ENCODE results near the gene METTL14.

The METTL14 gene

DNA sequence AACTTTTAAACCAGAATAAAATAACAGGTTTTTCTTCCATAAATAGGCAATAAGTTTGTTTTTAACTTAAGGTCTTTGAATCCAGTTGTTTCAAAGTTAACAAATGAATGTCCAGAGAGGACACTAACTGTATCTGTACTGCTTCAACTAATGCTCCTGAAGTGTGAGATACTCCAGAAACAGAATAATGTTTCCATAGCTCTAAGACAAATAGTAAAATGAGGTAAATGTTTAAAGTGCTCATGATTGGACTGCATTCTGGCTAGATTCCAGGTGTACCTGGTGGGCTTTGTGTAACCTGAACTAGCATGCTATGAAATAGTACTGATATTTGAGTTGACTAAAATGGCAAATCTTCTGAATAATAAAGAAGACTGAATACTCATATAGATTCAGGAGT is 51.7 kb downstream of the METTL14 start:
- no peak for DNase-seq

DNA sequence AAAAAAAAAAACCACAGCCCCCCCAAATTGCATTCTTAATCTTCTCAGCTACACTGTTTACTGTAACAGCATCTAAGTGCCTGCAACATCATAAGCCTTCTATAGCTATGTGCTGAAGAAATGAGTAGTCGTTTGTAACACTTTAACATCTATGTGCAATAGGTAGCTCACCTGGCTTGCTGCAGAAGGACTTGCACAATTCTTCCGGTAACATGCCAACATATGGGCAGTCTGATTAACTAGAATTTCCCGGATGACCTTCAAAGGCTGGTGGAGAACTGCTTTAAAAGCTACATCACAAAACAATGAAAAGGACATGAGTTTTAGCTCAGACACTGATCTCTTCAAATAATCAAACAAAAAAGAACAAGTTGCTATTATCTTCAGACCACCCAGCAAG is 52.9 kb downstream of the METTL14 start:
- DNase-seq, result no peak

DNA sequence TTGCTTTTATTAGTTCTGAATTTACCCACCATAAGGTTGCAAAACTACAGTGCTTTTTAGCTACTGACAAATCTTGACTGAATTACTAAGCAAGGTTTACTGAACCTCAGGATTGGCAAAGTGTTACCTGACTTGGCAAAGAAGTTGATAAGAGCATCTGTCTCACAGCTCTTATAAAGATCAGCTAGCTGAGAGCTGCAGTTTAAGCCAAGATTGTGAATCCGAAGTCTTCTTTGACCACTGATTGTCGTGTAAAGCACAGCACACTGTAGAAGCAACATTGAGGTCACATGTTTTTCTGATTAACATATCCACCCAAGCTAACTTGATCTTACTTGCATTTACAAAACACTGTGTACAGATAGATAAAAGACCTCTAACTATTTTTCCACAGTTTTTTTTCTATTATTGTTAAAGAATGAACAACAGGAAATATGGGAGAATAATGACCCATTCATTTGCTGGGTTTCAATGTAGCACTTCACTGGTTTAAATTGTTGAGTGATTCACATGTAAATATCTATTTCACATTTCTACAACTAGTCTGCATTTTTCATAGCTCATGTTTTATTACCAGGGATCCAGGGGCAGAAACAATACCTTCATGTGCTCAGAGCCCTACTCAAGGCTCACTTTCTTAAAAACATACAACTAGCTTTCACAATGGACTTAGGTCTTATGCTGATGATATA is 54.0 kb downstream of the METTL14 start:
- DNase-seq, result no peak

DNA sequence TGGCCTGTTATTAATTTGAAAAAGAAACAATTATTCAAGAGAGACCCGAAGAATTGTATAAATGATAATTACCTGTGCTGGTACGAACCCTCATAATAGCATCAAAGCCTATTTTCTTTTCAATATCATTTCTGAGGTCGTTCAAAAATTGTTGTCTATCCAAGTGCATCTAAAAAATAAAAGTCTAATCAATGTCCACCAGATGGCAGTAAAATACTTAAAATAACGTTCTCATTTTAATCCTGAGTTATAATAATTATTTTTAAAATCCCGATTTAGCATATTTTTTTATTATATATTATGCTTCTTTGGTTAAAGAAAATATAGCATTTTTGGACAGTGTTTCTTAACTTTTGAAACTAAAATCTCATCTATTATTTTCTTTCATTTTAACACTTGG is 55.7 kb downstream of the METTL14 start:
- DNase-seq, result no peak

DNA sequence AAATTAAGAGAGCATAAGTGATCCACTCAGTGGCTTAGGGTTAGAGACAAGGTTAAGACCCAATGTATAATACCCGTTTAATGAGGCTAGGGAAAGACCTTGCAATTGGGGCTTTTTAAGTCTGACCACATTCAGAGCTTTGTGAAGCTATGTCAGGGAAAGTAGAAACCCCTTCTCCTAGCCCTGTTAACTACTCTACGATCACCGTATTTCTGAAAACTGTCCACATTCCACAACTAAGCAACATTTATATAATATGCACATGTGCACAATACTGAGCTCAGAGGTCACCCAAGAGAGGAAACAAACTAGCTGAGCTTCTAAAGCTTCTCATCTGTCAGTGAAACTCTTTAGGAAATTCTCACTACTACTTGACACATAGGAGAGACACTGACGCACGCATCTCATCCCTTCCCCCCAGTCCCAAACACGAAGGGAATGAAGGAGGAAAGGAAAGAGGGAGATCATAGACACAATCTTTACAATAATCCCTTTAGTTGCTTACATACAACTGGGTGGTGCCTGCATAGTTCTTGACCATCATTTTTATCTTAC is 56.2 kb downstream of the METTL14 start:
- no peak for DNase-seq

DNA sequence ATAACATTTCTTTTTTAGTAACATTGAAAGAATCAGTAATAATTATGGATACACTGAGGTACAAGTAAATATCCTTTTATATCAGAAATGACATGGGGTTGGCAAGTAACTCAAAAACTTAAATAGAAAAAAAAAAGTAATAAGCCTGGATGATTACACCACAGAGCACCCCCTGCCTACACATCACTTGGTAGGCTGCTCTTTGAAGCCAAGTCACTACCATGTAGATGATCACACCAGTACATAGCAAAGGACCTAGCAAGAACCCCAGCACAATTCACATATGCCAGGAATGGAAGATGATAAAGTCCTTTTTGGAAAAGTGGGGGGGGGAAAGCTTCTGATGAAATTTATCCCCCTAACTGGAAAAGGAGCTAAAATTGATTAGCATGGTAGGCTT is 56.9 kb downstream of the METTL14 start:
- no peak for DNase-seq

DNA sequence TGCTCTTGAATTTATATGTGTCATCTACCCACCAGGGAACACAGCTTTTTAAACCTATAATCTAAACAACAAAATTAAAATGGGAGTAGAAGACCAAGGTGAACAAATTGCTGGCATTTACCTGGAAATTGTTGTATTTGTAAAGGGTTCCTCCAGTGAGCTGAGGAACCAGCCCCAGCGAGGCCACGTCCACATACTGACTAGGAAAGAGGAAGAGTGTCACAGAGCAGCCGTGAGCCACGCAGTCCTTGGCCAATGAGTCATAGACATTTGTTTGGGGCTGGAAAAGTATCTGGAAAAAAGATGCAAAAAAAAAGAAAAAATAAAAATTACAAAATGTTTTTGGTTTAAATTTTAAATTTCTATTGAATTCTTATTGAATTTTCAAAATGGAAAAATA is 58.7 kb downstream of the METTL14 start:
- DNase-seq, result no peak

DNA sequence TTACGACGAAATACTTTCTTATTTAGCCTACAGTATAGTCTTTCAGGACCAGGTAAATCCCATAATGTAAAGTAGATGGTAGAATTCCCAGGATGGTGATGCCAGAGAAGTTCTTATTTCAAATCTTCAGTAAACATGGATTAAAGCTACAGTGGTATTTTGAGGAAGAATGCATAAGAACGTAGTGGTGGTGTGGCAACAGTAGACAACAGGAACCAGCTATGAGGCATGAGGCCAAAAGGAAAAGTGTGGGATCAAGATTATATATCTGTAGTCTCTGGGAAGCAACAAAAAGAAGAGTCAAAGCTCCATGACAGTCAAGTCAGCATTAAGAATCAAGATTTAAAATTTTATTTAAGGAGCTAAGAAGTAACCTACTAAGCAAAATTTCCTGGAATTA is 60.2 kb downstream of the METTL14 start:
- no peak for DNase-seq

DNA sequence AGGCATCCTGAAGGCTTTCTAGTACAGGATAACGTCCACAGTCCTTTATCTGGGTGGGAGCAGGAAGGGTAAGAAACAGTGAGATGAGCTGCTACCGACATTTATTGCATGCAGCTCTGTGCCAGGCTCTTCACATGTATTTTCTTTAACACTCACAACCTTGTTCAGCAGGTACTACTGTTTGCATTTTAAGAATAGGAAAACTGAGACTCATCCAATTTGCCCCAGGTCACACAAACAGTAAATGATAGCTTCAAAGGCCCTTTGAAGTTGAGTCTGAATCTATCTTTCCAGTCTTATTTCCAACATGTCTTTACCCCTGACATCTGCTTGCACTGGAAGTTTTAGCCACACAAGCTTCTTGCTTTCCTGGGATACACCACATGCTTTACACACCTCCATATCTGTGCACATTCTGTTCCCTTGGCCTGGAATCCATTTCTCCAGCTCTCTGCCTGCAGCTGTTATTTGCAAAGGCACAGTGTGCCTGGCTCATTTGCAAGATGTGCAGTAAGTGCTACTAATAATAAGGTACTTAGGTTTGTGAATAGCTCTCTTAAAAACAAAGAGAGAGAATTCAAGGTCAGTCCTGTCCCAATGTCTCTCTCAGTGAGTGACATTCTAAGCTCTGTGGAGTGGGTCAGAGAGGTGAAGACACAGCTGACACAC is 61.2 kb downstream of the METTL14 start:
- no peak for DNase-seq

DNA sequence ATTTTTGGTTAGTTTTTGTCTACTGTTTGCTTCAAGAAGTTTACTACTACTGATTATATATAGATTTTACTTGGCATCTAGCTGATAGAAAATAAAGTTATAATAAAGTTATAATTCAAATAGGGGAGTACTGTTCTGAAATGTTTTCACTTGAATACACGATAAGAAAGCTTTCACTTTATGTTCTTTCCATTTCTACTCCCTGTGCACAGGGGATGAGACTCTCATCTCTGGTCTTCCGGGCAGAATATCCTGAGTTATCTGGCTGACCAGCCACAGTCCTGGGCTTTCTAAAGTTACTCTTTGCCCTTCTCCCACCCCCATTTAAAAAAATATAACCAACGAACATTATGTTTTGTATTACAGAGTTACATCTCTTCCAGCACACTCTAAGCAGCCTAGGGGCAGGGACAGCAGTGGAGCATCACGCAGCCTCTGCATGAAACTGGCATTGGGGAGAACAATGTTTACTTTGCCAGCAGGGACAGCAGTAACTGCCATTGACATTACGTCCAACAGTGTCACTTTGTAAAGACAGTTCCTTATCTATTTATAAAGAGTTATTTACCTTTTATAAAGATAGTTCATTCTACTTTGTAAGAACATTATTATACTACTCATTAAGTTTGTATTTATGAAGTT is 64.3 kb downstream of the METTL14 start:
- no peak for DNase-seq

DNA sequence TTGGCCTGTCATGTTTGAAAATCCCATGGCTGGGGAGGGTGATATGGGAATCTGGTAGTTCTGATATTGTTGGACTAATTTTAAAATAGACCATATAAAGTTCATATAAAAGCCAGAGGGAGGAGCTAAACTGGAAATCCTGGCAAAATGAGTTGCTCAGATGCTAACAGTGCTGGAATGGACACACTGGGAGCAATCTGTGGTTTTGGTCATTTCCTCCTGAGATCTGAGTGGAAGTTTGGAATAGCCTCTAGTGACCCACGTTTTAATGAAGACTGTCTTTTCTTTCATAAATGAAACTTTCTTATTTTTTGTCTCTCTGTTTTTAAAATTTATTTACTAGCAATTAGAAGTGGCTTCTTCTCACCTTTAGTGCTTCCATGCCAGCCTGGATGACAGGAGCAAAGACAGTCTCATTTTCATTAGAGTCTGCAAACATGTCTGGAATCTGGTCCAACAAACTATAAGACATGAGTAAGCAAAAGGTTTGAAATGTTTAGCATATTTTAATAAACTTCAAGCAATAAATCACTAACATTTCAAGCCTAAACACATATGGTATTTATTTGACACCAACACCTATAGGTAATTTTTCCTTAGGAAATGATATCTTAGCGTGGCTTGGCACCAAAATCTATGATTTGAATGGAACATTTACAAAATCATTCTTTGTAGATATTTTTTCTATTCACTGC is 66.6 kb downstream of the METTL14 start:
- no peak for DNase-seq

DNA sequence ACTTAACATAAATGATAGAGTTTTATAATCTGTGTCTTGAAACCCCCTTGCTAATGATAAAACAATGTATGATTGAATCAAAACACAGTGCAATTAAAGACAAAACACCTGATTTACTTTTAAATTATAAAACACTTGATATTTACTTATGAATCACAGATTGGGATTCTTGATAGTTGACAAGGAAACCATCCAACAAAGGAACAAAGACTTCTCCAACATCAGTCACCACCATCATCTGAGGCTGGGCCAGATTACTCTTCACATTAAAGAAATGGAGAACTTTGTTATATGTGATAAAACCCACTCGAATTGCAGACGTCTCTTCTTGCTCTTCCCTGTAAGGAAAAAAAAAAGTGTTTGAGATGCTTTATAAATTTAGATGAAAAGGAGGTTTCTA is 67.4 kb downstream of the METTL14 start:
- DNase-seq, result no peak

DNA sequence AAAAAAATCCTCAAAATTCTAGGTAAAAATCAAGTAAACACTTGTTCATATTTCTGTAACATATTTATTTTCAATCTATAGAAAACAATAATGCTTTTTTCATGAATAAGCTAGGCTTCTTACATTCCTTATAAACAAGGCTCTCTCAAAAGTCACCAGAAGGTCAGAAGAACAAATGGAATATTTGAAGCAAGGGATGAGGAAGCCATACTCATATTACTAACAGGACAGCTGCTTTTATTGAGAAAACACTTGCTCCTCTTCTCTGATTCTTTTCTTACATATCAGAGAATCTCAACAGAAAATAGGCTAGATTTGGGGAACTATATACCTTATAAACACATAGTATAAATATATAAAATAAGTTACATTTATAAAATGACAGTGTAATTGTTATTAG is 67.9 kb downstream of the METTL14 start:
- no peak for DNase-seq

DNA sequence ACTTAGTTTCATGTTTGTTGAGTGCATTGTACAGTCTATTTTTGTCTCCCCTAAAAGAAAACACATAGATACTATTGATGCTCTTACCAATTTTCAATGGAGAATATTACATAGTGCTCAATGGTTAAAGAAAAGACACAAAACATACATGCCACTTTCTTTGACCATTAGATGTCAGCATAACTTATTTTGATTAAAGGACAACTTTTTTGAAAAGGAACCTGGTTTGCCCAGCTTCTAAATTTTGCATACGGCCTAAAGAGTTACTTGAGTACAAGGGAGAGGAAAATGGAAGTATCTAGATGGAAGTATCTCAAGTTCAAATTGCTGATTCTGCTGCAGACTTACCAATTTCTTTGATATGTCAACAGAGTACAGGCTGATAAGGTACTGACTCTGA is 68.5 kb downstream of the METTL14 start:
- no peak for DNase-seq

DNA sequence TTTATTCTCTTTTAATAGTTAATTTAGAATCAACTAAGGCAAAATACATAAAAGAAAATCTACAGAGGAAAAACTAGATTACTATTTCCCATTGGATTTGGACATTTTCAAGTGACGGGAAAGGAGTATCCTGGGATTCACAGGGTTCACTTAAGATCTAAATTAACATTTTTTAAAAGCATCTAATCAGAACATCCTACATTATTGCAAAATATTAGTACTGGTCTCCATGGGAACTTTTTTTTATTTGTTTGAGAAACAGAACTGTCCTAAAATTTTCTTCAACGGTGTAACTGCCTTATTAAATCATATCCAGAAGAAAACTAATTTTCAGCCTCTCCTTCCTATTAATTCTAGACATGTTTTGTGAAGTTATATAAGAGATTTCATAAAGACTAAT is 69.7 kb downstream of the METTL14 start:
- DNase-seq, result no peak

DNA sequence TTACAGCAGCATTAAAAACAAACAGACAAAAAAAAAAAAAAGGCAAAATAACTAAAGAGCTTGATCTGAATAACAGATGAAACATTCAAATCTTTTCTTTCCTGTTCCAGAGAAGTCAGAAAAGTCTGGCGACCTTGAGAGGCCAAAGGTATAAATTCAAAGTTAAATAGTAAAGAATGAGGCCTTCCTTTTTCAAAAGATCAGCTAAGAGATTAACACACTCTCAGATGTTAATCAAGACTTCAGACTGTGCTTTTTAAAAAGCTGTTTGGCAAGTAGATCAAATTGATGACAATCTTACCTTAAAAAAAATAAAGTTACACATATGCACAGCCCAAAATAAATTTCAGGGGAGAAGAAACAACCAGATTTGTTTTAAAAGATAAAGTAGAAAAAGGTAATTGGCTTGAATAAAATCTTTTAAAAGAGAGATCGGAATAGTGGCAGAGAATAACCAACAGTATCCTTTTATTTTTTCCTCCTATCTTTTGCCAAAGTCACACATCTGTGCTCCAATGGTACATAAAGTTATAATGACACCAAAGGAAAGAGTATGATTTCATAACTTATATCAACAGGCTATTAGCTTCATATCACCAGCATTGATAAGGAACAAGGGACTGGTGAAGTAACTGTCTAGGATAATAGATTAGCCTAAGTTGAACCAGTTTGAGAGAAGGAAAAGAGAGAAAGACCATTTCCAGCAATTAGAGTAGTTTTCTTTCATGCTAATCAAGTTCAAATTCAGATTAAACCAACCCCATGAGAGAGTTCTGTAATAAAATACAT is 70.4 kb downstream of the METTL14 start:
- no peak for DNase-seq

DNA sequence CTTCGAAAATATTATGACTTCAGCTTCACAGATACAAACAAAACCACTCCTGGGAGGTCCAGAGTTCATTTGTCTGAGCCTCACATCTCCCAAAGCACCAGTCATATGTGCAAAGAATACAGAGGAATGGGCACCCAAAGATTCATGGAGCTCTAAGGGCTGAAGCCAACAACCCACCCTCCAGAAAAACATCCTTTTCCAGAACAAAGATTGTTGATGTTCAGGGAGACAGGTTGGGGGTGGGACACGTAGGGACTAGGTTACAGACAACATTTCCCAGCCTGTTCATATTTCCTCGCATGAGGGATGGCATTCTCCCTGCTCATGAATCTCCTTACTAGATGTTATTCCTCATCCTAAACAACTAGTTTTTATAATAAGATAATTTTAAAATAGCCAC is 71.2 kb downstream of the METTL14 start:
- no peak for DNase-seq

DNA sequence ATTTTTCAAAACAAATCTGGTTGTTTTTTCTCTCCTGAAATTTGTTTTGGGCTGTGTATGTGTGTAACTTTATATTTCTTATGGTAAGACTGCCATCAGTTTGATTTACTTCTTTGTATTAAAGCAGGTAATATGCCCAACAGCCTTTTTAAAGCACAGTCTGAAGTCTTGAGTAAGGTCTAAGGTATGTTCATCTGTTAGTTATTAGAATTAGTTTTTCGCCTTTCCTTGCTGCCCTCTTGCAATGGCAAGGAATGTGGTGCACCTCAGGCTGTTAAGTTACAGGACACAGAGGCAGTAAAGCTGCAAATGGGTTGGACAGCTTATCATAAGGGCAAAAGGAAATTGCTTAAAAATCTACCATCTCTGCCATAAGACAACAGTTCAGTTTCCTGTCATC is 71.8 kb downstream of the METTL14 start:
- no peak for DNase-seq

DNA sequence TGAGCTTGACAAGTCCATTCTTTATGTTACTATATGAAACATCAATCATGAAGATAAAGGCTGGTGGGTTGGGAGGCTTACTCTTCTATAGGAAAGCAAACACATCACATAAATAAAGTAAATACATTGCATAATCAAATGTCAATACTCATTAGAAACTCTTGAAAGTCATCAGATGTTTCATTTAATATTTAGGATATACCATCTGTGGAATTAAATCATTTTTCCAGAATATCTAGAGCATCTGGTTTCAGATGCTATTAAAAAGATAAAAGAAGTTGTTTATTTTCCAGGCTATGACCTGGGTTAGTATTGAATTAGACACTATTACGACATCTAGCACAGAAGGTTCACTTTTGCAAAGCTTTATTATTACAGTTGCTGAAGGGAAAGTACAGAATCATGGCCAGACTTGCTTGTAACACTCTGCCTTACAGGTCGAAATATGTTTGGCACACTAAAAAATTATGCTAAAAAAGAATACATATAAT is 72.6 kb downstream of the METTL14 start:
- DNase-seq, result no peak

DNA sequence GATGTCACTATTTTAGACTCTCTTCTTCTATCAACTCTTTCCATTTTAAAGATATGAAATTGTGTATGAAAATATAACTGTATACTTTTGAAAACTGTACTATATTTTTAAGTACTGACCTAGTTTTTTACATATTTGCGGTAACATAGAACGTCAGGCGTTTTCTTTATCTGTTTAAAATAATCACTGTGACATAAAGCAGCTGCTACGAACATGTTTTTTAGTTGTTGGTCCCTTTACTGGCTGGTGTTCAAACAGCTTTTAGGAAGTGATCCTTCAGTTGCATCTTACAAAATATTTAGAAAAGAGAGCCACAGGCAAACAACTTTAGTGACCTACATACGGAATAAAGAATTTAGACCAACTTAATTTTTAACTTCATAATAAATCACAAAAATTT is 73.1 kb downstream of the METTL14 start:
- DNase-seq, result no peak

DNA sequence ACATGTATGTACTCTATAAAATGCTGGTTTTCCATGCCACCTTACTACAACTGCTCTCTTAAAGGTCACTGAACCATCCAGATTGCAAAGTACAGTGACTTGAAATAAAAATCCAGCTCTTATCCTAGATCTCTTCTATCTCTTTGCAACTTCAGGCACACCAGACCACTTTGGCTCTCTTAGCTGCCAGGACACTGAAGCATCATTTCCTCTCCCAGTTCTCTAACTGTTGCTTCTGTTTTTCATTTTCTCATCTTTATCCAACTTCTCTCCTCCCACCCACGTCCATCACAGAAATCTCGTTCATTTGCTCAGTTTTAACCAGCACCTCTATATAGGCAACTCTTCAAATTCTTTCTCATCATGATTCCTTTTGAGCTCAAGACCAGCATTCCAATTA is 74.3 kb downstream of the METTL14 start:
- DNase-seq, result no peak

DNA sequence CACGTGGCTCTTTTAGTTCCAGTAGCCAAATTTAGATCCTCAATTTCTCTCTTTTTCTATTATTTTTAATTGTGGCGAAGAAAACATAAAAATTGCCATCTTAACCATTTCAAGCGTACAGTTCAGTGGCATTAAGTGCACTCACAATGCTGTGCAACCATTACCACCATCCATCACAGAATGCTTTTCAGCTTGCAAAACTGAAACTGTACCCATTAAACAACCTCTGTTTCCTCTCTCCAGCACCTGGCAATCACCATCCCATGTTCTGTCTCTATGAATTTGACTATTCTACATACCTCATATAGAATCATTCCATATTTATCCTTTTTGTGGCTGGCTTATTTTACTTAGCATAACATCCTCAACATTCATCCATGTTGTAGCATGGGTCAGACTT is 74.9 kb downstream of the METTL14 start:
- DNase-seq, result no peak

DNA sequence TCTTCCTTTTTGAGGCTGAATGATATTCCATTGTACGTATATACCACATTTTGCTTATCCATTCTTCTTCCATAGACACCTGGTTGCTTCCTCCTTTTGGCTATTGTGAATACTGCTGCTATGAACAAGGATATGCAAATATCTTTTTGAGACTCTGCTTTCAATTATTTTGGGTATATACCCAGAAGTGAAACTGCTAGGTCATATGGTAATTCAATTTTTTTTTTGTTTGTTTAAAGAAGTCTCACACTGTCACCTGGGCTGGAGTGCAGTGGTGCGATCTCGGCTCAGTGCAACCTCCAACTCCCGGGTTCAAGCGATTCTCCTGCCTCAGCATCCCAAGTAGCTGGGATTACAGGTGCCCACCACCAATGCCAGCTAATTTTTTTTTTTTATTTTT is 75.3 kb downstream of the METTL14 start:
- DNase-seq, result no peak

All from NCI-H524 treated with DMSO at 0.1 percent for 48 hours (cell line).